ENCODE measurements around the gene ATR.
"Not testable (repeated sequence)": the region's sequence is repeated elsewhere in the genome, so short reads cannot be mapped to it uniquely, and the experiment has no call there.

ATR gene

GRCh38 chr3:142459096-142459495, 119.4 kb downstream of the ATR start:
- in situ Hi-C loops (cut with MboI; ENCODE audit: low sequenced_read_pairs), result no loop called here

DNA sequence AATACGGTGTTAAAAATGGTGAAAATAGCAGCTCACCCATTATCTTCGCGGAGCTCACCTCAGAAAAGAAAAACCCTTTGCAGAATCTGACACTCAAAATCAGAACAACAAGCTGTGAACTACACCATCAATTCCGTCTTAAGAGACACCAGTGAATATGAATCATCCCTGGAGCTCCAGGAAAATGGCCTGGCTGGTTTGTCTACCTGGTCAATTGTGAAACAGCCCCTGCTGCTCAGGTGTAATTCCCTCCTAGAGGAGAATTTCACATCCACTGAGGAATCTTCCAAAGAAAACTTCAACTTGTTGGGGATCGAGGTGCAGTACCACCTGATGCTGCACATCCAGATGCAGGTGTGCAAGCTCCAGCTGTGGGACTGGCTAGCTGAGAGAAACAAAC, 127.7 kb downstream of the ATR start:
- in situ Hi-C loops (cut with MboI; ENCODE audit: low sequenced_read_pairs), result no loop called here

DNA sequence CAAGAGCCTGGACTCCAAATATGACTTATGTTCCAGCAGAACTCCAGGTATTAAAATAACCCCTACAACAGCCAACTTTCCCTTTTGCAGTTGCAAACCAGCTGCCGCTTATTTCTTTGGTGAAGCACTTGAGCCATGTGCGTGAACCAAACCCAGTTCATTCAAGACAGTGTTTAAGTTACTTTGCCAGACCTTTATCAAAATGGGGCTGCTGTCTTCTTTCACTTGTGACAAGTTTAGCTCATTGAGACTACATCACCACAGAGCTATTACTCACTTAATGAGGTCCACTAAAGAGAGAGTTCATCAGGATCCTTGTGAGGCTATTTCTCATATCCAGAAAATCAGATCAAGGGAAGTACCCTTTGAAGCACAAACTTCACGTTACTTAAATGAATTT, 128.3 kb downstream of the ATR start:
- in situ Hi-C loops (cut with MboI; ENCODE audit: low sequenced_read_pairs), result no loop called here

DNA sequence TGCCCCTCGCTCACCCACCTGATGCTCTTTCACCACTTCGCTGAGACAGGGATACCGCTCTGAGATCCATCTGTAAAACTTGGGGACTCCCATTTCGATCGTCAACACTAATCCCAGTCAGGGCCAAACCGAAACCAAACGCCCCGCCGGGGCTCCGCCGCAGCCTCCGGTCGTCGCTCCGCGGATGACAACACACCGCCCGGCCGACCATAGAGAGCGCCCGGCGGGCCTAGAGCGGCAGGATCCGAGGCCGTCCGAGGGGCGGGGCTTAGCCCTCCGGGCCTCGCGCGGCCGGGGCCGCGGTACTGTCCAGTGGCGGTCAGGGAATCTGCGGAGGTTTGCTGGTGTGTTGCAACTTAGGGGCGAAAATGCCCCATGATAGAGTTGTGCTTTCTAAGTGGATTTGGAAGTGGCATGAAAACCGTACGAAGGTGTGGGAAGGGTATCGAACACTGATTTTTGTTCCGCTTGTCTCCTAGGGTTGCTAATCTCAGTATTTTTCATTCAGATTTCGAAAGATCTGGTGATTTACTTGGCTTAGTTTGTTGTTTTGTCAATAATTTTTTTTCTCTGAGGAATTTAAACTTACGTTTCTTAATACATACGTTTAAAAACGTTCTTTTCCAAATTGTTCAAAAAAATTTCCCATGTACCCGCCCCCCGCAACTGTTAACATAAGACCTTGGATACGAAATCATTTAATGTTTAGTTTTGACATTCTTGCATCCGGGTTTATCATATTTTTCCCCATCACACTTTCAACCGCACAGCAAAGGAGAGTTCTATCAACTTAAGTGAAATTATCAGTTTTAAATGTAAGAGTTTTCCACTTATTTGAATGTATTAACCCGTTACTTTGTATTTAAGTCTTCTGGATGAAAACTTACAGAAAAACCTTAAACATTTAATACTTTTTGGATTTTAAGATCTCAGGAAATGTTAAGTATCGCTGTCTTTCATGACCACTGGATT, 130.4 kb downstream of the ATR start, which contains the start of gene XRN1:
TSS of gene XRN1 (minus strand) at position 186 of the 972 bp plus-strand sequence. CDS start at position 93, 93 bp downstream.
- in situ Hi-C loops (cut with MboI; ENCODE audit: low sequenced_read_pairs), result no loop called here

DNA sequence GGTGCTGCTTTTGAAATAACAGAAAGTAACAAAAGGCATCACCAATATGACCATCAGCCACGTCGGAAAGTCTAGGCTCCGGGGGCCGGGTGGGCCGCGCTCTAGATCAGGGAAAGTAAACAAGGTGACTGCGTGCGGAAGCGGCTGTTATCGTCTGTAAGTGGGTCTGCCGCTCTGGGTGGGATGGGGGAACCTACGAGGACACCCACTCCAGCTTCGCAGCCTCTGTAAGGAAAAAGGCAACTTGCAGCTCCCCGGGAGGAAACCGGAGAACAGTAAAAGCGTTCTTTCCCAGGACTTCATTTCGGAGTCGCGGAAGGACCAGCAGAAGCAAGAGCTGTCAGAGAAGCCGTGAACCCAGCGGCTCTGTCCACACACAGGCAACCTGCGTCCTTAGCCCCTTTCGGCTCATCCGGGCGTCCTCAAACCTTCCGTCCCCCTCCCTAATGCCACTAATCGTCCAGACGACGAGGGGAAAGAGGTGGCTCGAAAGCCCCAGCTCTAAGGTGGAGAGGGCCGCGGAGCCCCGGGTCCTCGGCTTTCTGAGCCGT, 131.2 kb downstream of the ATR start:
- in situ Hi-C loops (cut with MboI; ENCODE audit: low sequenced_read_pairs), result no loop called here

DNA sequence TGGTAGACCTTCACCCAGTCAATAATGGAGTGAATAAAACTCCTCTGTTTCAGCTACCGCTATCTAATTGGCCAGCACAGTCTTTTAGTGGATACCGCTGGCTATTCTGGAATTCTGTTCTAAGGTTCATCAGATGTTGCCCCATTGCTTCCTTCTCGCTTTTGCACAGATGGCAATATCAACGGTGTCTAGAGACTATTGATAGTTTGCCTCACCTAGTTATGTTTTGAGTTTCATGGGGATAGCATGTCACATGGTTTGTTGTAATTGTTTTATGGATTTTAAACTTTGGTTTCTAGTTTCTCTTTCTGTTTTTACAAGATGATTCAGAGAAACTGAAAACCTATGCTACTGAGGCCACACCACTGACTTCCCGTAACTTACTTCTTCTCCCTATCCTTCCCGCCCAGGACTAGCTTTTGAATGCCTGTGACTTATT, 132.7 kb downstream of the ATR start:
- in situ Hi-C loops (cut with MboI; ENCODE audit: low sequenced_read_pairs), result no loop called here

DNA sequence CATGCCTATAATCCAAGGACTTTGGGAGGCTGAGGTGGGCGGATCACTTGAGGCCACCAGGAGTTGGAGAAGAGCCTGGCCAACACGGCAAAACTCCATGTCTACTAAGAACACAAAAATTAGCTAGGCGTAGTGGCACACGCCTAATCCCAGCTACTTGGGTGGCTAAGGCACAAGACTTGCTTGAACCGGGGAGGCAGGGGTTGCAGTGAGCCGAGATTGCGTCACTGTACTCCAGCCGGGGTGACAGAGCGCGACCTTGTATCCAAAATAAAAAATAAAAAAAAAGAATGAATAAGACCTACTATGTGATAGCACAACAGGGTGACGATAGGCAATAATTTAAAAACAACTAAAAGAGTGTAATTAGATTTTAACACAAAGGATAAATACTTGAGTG, 134.2 kb downstream of the ATR start:
- in situ Hi-C loops (cut with MboI; ENCODE audit: low sequenced_read_pairs), result no loop called here

GRCh38 chr3:142443060-142443459, 135.5 kb downstream of the ATR start:
- in situ Hi-C loops (cut with MboI; ENCODE audit: low sequenced_read_pairs), result not testable (repeated sequence)

- in situ Hi-C loops (cut with MboI; ENCODE audit: low sequenced_read_pairs), result not testable (repeated sequence)
These were observed 138.9 kb downstream of the ATR start for GRCh38 chr3:142439499-142440220.

DNA sequence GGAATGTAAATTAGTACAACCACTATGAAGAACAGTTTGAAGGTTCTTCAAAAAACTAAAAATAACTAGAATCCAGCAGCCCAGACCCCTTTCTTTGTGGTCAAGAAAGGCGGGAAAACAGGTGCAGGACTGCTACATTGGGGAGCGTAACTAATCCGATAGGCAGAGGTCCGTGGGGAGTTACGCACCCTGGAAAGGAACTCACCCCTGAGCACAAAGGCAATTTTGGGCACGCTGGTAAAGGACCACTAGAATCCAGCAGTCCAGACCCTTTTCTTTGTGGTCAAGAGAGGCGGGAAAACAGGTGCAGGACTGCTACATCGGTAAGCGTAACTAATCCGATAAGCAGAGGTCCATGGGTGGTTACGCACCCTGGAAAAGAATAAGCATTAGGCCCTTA, 140.4 kb downstream of the ATR start:
- in situ Hi-C loops (cut with MboI; ENCODE audit: low sequenced_read_pairs), result not testable (repeated sequence)

- in situ Hi-C loops (cut with MboI; ENCODE audit: low sequenced_read_pairs), result no loop called here
These were observed 141.5 kb downstream of the ATR start for GRCh38 chr3:142436951-142437585.

- in situ Hi-C loops (cut with MboI; ENCODE audit: low sequenced_read_pairs), result no loop called here
These were observed 144.0 kb downstream of the ATR start for GRCh38 chr3:142434503-142434902.

DNA sequence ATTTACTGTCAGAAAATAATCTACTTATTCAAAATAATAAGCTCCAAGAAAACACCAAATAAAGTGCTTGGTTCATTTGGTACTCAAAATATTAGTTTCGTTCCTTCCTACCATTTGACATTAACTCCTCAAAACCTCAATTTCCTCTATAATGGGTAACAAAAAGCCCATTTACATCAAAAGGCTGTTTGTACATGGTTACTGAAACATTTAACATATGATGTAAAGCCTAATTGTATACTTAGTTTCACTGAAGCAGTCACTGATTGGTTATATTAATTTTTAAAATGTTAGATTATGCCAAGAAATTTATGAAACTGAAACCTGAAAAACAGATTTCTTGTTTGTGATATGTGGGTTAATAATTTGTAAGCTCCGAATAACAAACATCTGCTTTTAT, 145.4 kb downstream of the ATR start:
- in situ Hi-C loops (cut with MboI; ENCODE audit: low sequenced_read_pairs), result no loop called here

DNA sequence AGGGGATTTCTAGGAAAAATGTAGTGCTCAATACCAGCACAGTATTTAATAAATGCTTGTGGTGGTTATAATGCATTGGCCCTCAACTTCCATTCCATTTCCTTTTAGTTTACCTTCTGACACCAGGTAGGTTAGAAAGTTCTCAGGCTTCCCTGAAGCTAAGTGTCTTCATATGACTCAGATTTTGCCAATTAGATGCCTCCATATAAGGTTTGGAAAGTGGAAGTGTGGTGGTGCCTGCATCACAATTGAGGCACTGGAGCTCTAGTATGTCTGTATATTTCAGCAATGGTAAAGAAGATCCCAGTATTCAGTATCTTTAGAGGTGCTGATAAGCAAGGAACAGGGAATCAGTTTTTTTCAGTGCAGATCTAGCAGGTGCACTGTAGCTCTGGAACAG, 149.0 kb downstream of the ATR start:
- in situ Hi-C loops (cut with MboI; ENCODE audit: low sequenced_read_pairs), result no loop called here

- in situ Hi-C loops (cut with MboI; ENCODE audit: low sequenced_read_pairs), result no loop called here
These were observed 153.8 kb downstream of the ATR start for GRCh38 chr3:142424754-142425153.

DNA sequence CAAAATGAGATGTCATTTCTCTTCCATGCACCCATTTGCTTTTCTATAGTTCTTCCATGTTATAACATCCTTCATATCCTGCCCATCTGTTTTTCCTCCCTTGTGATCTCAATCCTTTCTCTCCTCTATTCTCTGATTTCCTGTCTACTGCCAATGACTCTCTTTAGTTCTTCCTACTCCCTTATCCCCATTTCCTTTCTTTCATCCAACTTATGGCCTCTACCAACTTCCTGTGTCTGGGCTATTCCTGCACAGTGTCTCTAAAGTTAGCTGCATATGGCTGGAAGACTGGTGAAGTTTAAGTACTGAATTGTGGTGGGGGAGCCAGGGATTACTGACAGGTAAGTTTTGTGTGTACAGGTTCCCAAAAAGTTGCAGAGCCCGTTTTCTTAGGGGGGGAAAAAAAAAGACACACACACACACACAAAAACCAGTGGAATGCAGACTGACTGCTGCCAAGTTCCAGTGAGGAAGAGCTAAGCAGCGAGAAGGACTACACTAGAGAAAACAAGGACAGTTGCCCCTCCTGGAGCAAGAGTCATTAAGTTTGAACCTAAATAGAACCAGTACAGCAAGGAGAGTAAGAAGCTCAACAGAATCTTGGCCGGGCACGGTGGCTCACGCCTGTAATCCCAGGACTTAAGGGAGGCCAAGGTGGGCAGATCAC, 159.5 kb downstream of the ATR start:
- in situ Hi-C loops (cut with MboI; ENCODE audit: low sequenced_read_pairs), result no loop called here

DNA sequence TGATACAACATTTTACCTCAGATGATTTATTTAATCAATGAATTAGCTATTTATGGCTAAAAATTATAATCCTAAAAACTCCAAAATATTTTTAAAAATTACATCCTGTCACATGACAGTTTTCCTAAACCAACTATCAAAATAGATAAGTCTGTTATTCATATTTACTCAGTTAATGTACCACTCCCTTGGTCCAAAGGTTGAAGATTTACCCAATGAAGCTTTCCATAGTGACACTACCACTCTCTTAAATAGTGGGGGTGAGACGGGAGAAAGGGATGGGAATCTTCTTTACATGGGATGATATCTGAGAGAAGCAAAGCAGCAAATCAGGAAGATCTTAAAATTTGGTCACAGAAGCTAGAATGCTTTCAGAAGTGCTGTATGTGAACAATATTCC, 161.2 kb downstream of the ATR start:
- in situ Hi-C loops (cut with MboI; ENCODE audit: low sequenced_read_pairs), result no loop called here

DNA sequence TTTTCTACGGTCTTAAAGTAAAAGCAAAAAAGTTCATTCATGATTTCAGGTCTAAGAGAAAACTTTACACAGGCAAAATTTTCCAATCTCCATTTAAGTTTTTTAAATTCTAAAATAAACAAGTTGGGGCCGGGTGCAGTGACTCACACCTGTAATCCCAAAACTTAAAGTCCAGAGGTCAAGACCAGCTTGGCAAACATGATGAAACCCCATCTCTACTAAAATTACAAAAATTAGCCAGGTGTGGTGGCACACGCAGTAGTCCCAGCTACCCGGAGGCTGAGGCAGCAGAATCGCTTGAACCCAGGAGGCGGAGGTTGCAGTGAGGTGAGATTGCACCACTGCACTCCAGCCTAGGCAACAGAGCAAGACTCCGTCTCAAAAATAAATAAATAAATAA, 178.0 kb downstream of the ATR start:
- in situ Hi-C loops (cut with MboI; ENCODE audit: low sequenced_read_pairs), result not testable (repeated sequence)

All from HL-60/S4 (cell line).